ENCODE measurements around the gene ABRACL.

GRCh38 chr6:139054001-139054400, 25.5 kb downstream of the ABRACL start:
- TF ChIP-seq CTCF (IDR thresholded peaks at IDR 0.05; ENCODE audit: control extremely low read depth in 1 of 3, insufficient read depth in 1 of 3, low read depth in 1 of 3, low read length in 3 of 3) (no peak), MAFK (IDR thresholded peaks at IDR 0.05; ENCODE audit: low read depth, low read length) (no peak)
